HepG2 (cell line): ENCODE data around the gene POLR1G. TPM values are rescaled to one million over a fixed set of nuclear protein-coding genes. Genes with fewer than 3 reads are reported as not detected.

Experiments
- ATAC-seq: fragments of 200-7000 bp; cut with Tn5 transposase; 3 replicates; pipeline ENCODE4 v1.9.1; 2020; ENCODE audit warnings: mild to moderate bottlenecking, moderate library complexity
- BruUV-seq: library from RNA; stranded (reverse); fragments of 400-500 nt; replicated peaks from 2 replicates; lab custom pipeline; 2021; lab: Mats Ljungman, UMichigan
- CTCF ChIA-PET: fragments of 300-600 bp; formaldehyde crosslinking; extraction: SDS; loops from one replicate; lab custom pipeline; 2021; ENCODE audit warnings: low total read pairs, inconsistent platforms, low intra/inter-chr PET ratio; lab: Yijun Ruan, JAX
- POLR2A ChIA-PET: fragments of 350-600 bp; sonication (Branson Sonifier 250); formaldehyde crosslinking; loops from one replicate; lab custom pipeline; 2020; ENCODE audit warnings: antibody characterized with exemption, inconsistent platforms; lab: Yijun Ruan, JAX
- DNase-seq: peaks from one replicate; pipeline ENCODE4 v3.0.0-alpha.2; 2015; ENCODE audit warnings: low spot score
- FAIRE-seq: peaks from 3 replicates; lab custom pipeline; 2011; peaks lifted over from hg19 to GRCh38; lab: Jason Lieb, UNC
- H2AFZ ChIP-seq: one replicate; pipeline ENCODE4 v1.6.1; 2011; ENCODE audit warnings: low read length, inconsistent platforms
- H3K27ac ChIP-seq: fragments of 300-600 bp; 3 replicates; pipeline ENCODE4 v1.8.0; 2011; ENCODE audit warnings: mixed run types, mild to moderate bottlenecking, mixed read lengths, low read length, inconsistent platforms; ENCODE audit not compliant: insufficient read depth; ENCODE audit errors: extremely low read length
- H3K27me3 ChIP-seq, 2 experiments: fragments of 200-600 bp in 1 of 2; 2 replicates in 1 of 2; 3 replicates in 1 of 2; pipeline versions ENCODE4 v1.6.0 to v1.8.0; 2011; ENCODE audit warnings: low read length in 2 of 2, mild to moderate bottlenecking in 2 of 2, moderate library complexity in 2 of 2, inconsistent platforms in 1 of 2; ENCODE audit not compliant: insufficient read depth in 2 of 2, control insufficient read depth in 1 of 2
- H3K36me3 ChIP-seq, 2 experiments: fragments of 200-600 bp in 1 of 2; replicated peaks in 1 of 2; 2 replicates in 1 of 2; 3 replicates in 1 of 2; pipeline versions ENCODE4 v1.5.1 to v1.8.0; 2011; ENCODE audit warnings: low read length in 2 of 2, inconsistent platforms in 1 of 2; ENCODE audit not compliant: insufficient read depth in 2 of 2, control insufficient read depth in 1 of 2
- H3K4me1 ChIP-seq: 2 replicates; pipeline ENCODE4 v1.5.1; 2012; ENCODE audit warnings: low read length, inconsistent platforms; ENCODE audit not compliant: insufficient read depth
- H3K4me2 ChIP-seq: 2 replicates; pipeline ENCODE4 v1.6.0; 2011; ENCODE audit warnings: low read depth, low read length, inconsistent platforms
- H3K4me3 ChIP-seq, 3 experiments: fragments of 200-600 bp in 1 of 3; sonication (generic), shearing (Covaris generic) in 1 of 3; replicated peaks in 1 of 3; 2 replicates each; pipeline ENCODE4 v1.5.1; 2011 to 2016; ENCODE audit warnings: low read length in 3 of 3, inconsistent platforms in 2 of 3, low read depth in 2 of 3, mild to moderate bottlenecking in 2 of 3, control low read depth in 1 of 3, mixed read lengths in 1 of 3; ENCODE audit not compliant: insufficient read depth in 1 of 3
- H3K79me2 ChIP-seq: one replicate; pipeline ENCODE4 v1.6.1; 2011; ENCODE audit warnings: low read length, inconsistent platforms; ENCODE audit not compliant: insufficient read depth
- H3K9ac ChIP-seq: 2 replicates; pipeline ENCODE4 v1.6.0; 2011; ENCODE audit warnings: mild to moderate bottlenecking, low read depth, low read length, inconsistent platforms; ENCODE audit not compliant: insufficient read depth
- H3K9me3 ChIP-seq: 2 replicates; pipeline ENCODE4 v1.5.1; 2012; ENCODE audit warnings: mild to moderate bottlenecking, low read length
- H4K20me1 ChIP-seq: 2 replicates; pipeline ENCODE4 v1.6.0; 2011; ENCODE audit warnings: inconsistent platforms, mild to moderate bottlenecking, low read length, moderate library complexity; ENCODE audit not compliant: insufficient read depth
- CCDC6 ChIP-seq: sonication (generic); formaldehyde crosslinking; IDR thresholded peaks from 2 replicates; pipeline ENCODE4 v1.8.1; 2022; ENCODE audit warnings: mild to moderate bottlenecking, missing genetic modification reagents, moderate library complexity
- PHF20 ChIP-seq: sonication (generic); formaldehyde crosslinking; IDR thresholded peaks from 2 replicates; pipeline ENCODE4 v1.5.0; 2020; ENCODE audit warnings: mild to moderate bottlenecking, missing genetic modification reagents
- RBM22 ChIP-seq: fragments of 200-400 bp; formaldehyde crosslinking; optimal IDR thresholded peaks from 2 replicates; pipeline ENCODE3; 2017; ENCODE audit warnings: mild to moderate bottlenecking, low read length, moderate library complexity
- TOE1 ChIP-seq: sonication (generic); formaldehyde crosslinking; IDR thresholded peaks from 2 replicates; pipeline ENCODE4 v1.4.0; 2020; ENCODE audit warnings: mild to moderate bottlenecking, missing genetic modification reagents
- ZNF17 ChIP-seq: sonication (generic); formaldehyde crosslinking; IDR thresholded peaks from 2 replicates; pipeline ENCODE4 v1.5.0; 2020; ENCODE audit warnings: mild to moderate bottlenecking, missing genetic modification reagents
- ZNF281 ChIP-seq: sonication (generic); formaldehyde crosslinking; IDR thresholded peaks from 2 replicates; pipeline ENCODE4 v1.4.0; 2020; ENCODE audit warnings: missing genetic modification reagents, borderline replicate concordance
- ZNF503 ChIP-seq: sonication (generic); formaldehyde crosslinking; IDR thresholded peaks from 2 replicates; pipeline ENCODE4 v1.4.0; 2020; ENCODE audit warnings: missing genetic modification reagents
- ZNF878 ChIP-seq: sonication (generic); formaldehyde crosslinking; IDR thresholded peaks from 2 replicates; pipeline ENCODE4 v1.8.1; 2023; ENCODE audit warnings: mild to moderate bottlenecking, missing genetic modification reagents, moderate library complexity
- WGBS: methylation state at CpG from one replicate; pipeline ENCODE4 v1.1.6; 2017; ENCODE audit warnings: low lambda C conversion rate; 5-methylcytosine and 5-hydroxymethylcytosine counted together
- in situ Hi-C: cut with HindIII; loops from 2 replicates; pipeline ENCODE4 v1.10.0; 2017; ENCODE audit warnings: low pct_unique_long_range_greater_than_20kb; ENCODE audit not compliant: extremely low pct_ligation_motif_present
- intact Hi-C: fragments of 100-400 bp; cut with micrococcal nuclease; formaldehyde crosslinking; loops from one replicate; pipeline ENCODE4 v1.10.0; 2022; ENCODE audit not compliant: unreplicated experiment
- polyA plus RNA-seq, 8 experiments: library from polyadenylated mRNA; depleted of rRNA in 3 of 8; stranded (reverse) in 7 of 8; unstranded in 1 of 8; fragments of >200 nt; fragmentation: Illumina TruSeq in 4 of 8; extraction: Trizol in 4 of 8; gene quantifications; 2 replicates each; pipeline versions ENCODE4 v1.2.1 to v1.2.3, GENCODE V29; 2011 to 2016; ENCODE audit warnings: low read depth in 4 of 8, missing spikeins in 1 of 8, mixed read lengths in 1 of 8; ENCODE audit not compliant: insufficient read depth in 1 of 8
- total RNA-seq, 5 experiments: library from RNA; depleted of rRNA; stranded (reverse); fragments of >200 nt; fragmentation: Illumina TruSeq; extraction: Trizol; gene quantifications; 2 replicates each; pipeline ENCODE4 v1.2.3, GENCODE V29; 2016; ENCODE audit warnings: low read depth in 1 of 5

Gene POLR1G
- total and polyA plus RNA-seq, 2 of the 13 experiments (the other 11 are each of a cell fraction or from before 2014, with no cell fraction given), result 3.5 to 20.8 TPM

GRCh38 chr19:45413497-45413896, 7.1 kb downstream of the POLR1G start:
- ChIA-PET POLR2A (no interaction called here), CTCF (no interaction called here)
- DNase-seq (no peak), ATAC-seq (no peak), FAIRE-seq (no peak)
- no peak overlapping the region for H3K4me3 ChIP-seq
- intact Hi-C loops, result no loop called here
- no TSS peak for BruUV-seq
- no peaks in the 10 kb centered on the region for H3K9me3 ChIP-seq
- no peaks in the 10 kb centered on the region for H3K4me1 ChIP-seq
- no peak overlapping the region for H3K27ac ChIP-seq
- TF ChIP-seq ZNF17 (no peak), ZNF281 (no peak), TOE1 (CRISPR knock-in tag) (no peak), PHF20 (CRISPR knock-in tag) (no peak), RBM22 (no peak), ZNF503 (CRISPR knock-in tag) (no peak), ZNF878 (CRISPR knock-in tag) (no peak), CCDC6 (no peak)
- H3K36me3 ChIP-seq, result peaks cover 10 to 18% of the 10 kb centered on the region in 2 experiments; a peak in 4 of 5 replicates
- WGBS, result 97% methylated on average over 6 of the region's 6 CpGs
- no peaks in the 10 kb centered on the region for H4K20me1 ChIP-seq
- no peaks in the 10 kb centered on the region for H3K79me2 ChIP-seq
- H3K27me3 ChIP-seq, result no peaks in the 10 kb centered on the region
- in situ Hi-C loops, result no loop called here
- no peak overlapping the region for H3K9ac ChIP-seq
- no peak overlapping the region for H3K4me2 ChIP-seq
- no peak overlapping the region for H2AFZ ChIP-seq
